HCEC 1CT (cell line): ENCODE data around the gene PLEKHG4B.

Experiments used
- DNase-seq: peaks from one replicate; pipeline ENCODE4 v3.0.0-alpha.2; 2017

Gene PLEKHG4B

GRCh38 chr5:191036-191948, 99.3 kb downstream of the PLEKHG4B start, which contains the start of gene LRRC14B:
Gene LRRC14B, plus strand, starts transcription at chr5:191495. Its CDS starts 44 bp downstream, at chr5:191539.
- no peak for DNase-seq

- DNase-seq, result no peak
Measured at GRCh38 chr5:191949-192690, 100.2 kb downstream of the PLEKHG4B start.

- no peak for DNase-seq
Measured at GRCh38 chr5:192691-192969, 100.7 kb downstream of the PLEKHG4B start.

GRCh38 chr5:192970-193831, 101.2 kb downstream of the PLEKHG4B start:
- no peak for DNase-seq

- DNase-seq, result no peak
Measured at GRCh38 chr5:194102-194501, 102.1 kb downstream of the PLEKHG4B start.

- no peak for DNase-seq
Measured at GRCh38 chr5:194603-195209, 102.7 kb downstream of the PLEKHG4B start.

- no peak for DNase-seq
Measured at GRCh38 chr5:195401-196160, 103.6 kb downstream of the PLEKHG4B start.

GRCh38 chr5:196350-196749, 104.4 kb downstream of the PLEKHG4B start:
- DNase-seq, result no peak

GRCh38 chr5:197031-197430, 105.1 kb downstream of the PLEKHG4B start:
- peak; percentile 23 for DNase-seq

- DNase-seq, result no peak
Measured at GRCh38 chr5:197892-198489, 106.0 kb downstream of the PLEKHG4B start.

GRCh38 chr5:198516-199196, 106.7 kb downstream of the PLEKHG4B start:
- no peak for DNase-seq

GRCh38 chr5:199197-199949, 107.4 kb downstream of the PLEKHG4B start:
- DNase-seq, result no peak

GRCh38 chr5:199950-200645, 108.1 kb downstream of the PLEKHG4B start:
- DNase-seq, result no peak

- no peak for DNase-seq
Measured at GRCh38 chr5:200985-201384, 109.0 kb downstream of the PLEKHG4B start.

GRCh38 chr5:201672-202071, 109.7 kb downstream of the PLEKHG4B start:
- no peak for DNase-seq

- DNase-seq, result no peak
Measured at GRCh38 chr5:203246-203930, 111.4 kb downstream of the PLEKHG4B start.

GRCh38 chr5:204001-204400, 112.0 kb downstream of the PLEKHG4B start:
- DNase-seq, result no peak

- no peak for DNase-seq
Measured at GRCh38 chr5:204462-204861, 112.5 kb downstream of the PLEKHG4B start.
